Eye (tissue), 1 donor: ENCODE measurements around the gene BRD8.

Source experiments
- DNase-seq: peaks from one replicate; pipeline ENCODE4 v3.0.0-alpha.2; 2015

Gene BRD8

GRCh38 chr5:138095100-138095907 lies 83.1 kb downstream of the BRD8 start:
- no peak for DNase-seq

- no peak for DNase-seq
These were observed 85.4 kb downstream of the BRD8 start for GRCh38 chr5:138093036-138093435.

GRCh38 chr5:138092301-138092700 lies 86.1 kb downstream of the BRD8 start:
- no peak for DNase-seq

GRCh38 chr5:138091685-138092084 lies 86.7 kb downstream of the BRD8 start:
- no peak for DNase-seq
